Measurements from ENCODE around the gene INF2.

Gene INF2

DNA sequence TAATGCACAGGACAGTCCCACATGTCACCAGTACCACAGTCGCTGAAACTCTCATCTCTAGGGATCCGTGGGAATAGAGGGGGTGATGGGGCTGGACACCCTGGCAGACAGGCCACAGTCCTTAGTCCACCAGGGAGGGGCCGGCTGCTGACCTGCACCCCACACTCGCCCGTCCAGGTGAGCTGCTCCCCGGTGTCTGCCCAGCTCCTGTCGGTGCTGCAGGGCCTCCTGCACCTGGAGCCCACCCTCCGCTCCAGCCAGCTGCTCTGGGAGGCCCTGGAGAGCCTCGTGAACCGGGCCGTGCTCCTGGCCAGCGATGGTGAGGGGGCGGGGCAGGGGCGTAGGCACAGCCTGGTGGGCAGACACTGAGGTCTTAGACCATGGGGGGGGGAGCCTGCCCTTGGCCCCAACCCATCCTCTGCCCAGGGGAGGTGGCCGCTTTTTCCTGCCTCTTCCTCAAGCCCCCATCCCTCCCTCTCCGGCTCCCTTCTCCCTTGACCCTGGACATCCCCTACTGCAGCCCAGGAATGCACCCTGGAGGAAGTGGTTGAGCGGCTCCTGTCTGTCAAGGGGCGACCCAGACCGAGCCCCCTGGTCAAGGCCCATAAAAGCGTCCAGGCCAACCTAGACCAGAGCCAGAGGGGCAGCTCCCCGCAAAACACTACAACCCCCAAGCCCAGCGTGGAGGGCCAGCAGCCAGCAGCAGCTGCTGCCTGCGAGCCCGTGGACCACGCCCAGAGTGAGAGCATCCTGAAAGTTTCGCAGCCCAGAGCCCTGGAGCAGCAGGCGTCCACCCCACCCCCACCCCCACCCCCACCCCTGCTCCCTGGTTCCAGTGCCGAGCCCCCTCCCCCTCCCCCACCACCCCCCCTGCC, 17.6 kb downstream of the INF2 start:
- no peak for DNase-seq

DNA sequence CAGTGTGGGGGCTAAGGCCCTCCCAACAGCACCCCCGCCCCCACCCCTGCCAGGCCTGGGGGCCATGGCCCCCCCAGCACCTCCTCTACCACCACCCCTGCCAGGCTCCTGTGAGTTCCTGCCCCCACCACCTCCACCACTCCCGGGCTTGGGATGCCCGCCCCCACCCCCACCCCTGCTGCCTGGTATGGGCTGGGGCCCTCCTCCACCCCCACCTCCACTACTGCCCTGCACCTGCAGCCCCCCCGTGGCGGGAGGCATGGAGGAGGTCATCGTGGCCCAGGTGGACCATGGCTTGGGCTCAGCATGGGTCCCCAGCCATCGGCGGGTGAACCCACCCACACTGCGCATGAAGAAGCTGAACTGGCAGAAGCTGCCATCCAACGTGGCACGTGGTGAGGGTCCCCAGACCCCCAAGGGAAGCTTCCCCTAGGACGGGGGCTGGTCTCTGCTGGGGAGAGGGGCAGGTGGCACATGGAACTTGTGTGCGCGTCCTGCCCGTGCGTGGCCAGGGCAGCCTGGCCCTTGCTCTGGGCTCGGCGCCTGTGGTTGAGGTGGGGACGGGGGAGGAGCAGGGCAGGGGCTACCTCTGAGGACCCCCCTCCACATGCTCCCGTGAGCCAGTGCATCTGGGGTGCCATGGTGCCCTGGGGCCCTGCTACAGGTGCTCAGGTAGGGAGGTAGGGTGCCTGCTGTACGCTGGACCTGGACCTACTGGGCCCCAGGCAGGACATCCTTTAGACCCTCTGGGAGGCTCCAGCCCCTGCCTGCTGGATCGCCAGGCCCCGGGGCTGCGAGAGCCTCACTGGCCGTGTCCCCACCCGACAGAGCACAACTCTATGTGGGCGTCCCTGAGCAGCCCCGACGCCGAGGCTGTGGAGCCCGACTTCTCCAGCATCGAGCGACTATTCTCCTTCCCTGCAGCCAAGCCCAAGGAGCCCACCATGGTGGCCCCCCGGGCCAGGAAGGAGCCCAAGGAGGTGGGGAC, 18.5 kb downstream of the INF2 start:
- DNase-seq = no peak

DNA sequence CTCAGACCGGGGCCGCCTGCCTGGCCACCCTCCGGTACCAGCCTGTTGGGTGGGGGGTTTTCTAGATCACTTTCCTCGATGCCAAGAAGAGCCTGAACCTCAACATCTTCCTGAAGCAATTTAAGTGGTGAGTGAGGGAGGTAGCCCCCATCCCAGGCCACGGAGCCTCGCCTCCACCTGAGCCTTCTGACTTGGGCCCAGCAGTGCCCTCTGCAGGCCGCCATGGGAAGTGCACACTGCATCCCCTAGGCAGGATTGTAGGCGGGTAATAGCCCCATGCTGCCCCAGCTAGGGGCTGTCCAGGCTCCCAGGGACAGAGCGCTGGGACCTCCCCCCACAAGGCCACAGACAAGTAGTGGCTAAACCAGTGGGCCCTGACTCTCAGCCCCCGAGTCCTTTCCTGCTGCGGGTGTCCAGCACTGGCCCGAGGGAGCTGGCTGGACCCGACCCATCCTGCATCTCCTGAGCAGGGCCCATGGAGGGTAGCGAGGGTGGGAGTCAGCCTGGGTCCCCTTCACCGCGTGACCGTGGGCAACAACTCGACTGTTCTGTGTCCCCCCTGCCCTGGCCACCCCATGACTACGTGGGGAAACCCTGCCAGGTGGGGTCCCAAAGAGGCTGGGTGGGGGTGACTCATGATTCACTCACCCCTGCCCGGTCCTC, 19.3 kb downstream of the INF2 start:
- peak; percentile 77 for DNase-seq

DNA sequence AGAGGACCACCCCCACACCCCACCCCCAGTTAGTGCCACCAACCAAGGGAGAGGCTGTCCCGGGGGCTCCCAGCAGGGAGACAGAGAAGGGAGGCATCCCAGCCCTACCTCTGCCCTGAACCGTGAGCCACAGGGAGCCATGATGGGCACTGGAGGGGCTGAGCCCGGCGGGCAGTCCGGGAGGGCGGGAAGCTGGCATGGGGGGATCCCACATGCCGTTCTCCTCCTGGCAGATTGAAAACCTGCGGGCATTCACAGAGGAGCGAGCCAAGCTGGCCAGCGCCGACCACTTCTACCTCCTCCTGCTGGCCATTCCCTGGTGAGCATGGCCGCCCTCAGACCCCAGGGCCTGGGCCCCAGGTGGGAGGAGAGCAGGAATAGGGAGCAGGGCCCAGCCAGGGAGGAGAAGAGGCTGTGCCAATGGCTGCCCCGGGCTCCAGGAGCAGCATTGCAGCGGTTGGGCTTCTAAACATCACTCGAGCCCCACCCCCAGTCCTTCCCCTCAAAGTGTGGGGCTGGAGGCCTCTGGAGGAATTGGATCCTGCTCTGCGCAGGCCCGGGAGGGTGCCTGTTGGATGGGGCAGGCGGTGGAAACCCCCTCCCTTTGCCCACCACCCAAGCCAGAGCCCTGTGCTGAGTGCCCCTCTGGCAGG, 20.1 kb downstream of the INF2 start:
- DNase-seq = no peak

DNA sequence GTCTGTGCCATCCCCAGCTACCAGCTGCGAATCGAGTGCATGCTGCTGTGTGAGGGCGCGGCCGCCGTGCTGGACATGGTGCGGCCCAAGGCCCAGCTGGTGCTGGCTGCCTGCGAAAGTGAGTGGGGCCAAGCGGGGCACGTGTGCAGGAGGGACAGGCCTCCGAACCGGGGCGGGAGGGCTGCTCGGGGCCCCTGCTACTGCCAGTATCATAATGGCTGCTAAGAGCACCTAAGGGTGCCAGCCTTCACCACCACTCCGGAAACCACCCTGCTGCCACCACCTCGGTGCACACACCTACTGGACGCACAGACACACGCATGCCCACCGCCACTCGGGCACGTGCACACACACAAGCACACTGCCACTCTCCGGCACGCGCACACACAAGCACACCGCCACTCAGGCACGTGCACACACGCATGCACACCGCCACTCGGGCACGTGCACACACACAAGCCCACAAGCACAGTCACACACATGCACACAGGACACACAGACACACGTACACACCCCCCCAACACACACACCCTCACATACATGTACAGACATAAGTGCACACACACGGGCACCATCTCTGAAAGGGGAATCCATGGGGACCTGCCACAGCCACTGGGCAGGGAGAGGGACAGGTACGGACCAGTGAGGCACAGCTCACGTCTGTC, 20.8 kb downstream of the INF2 start:
- no peak for DNase-seq

DNA sequence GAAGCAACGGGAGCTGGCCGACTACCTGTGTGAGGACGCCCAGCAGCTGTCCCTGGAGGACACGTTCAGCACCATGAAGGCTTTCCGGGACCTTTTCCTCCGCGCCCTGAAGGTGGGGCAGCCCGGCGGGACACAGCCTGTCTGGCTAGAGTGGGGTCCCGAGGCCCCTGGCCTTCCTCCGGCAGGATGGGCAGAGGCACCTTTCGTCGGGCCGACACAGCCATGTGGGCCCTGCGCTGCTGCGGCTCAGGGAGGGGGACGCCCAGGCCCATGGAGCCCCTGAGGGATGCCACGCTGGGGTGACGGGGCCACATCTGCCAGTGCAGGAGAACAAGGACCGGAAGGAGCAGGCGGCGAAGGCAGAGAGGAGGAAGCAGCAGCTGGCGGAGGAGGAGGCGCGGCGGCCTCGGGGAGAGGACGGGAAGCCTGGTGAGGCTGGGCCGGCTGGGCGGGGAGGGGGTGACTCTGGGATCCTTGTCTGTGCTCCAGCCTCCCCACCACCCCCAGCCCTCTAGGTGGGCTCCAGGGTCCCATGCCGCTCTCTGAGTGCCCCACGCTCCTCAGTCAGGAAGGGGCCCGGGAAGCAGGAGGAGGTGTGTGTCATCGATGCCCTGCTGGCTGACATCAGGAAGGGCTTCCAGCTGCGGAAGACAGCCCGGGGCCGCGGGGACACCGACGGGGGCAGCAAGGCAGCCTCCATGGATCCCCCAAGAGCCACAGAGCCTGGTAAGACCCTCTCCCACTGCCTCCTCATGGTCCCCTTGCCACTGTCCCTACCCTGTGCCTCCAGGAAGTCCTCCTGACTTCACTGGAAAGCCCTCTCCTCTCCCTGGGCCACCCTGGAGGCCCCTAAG, 23.7 kb downstream of the INF2 start:
- no peak for DNase-seq

DNA sequence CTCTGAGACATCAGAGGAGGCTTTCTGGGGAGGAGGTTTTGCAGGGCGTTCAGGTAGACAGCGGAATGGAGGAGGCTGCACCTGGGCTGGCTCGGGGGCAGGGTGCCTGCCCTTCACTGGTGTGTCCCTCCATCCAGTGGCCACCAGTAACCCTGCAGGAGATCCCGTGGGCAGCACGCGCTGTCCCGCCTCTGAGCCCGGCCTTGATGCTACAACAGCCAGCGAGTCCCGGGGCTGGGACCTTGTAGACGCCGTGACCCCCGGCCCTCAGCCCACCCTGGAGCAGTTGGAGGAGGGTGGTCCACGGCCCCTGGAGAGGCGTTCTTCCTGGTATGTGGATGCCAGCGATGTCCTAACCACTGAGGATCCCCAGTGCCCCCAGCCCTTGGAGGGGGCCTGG, 24.6 kb downstream of the INF2 start:
- no peak for DNase-seq

DNA sequence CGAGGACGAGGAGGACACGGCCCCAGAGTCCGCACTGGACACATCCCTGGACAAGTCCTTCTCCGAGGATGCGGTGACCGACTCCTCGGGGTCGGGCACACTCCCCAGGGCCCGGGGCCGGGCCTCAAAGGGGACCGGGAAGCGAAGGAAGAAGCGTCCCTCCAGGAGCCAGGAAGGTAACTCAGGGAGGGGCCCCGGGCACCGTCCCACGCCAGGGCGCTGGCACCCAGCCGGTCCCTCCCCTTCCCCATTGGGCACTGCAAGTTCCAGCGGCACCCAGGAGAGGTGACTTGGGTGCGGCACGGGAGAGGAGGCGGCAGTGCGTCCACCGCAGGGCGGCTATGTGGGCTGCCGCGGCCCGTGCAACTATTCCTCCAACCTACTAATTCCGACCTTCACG, 25.3 kb downstream of the INF2 start:
- no peak for DNase-seq

DNA sequence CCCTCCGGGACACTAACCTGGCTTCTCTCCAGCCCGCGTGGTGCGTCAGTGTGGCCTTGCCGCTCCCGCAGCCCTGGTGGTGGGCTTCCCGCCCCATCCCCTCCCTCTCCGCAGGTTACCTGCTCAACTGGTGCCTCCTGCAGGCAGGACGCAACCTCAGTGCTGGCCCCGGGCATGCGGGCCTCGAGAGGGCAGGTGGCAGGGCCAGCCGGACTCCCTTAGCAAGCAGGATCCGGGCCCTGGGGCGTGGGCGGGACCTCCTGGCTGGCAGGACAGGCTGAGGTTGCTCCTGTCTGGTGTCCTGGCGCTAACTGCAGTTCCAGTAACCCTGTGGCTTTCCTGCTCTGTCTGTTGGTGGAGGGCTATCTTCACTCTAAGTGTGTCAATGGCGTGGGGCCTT, 26.0 kb downstream of the INF2 start:
- DNase-seq = no peak

DNA sequence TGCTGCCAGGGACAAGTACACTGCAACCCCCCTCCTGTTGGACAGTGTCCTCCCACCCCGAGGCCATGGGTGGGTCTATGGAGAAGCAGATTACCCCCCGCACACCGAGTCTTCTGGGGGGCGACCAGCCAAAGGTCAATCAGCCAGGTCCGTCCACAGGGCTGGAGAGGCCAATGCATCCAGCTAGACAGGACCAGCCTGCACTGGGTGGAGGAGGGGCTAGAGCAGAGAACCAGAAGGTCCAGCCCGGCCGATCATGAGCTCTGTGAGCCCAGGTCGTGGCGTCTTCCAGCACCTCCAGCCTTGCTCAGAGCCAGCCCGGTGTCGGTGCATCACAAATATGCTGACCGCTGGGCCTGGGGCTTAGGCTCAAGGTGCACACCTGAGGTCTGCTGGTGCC, 26.5 kb downstream of the INF2 start:
- DNase-seq = no peak

DNA sequence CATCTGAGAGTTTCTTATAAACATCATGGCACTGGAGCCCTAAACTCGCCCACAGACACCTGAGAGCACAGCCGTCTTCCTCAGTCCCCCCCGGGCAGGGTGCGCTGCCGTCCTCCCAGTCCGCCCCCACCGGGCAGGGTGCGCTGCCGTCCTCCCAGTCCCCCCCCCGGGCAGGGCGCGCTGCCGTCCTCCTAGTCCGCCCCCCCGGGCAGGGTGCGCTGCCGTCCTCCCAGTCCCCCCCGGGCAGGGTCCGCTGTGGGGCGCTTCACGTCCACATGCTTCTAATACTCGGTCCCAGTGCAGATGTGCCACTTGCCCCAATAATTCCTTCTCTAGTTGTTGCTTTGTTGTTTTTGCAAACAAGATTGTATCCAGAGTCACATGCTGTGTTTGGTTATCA, 27.7 kb downstream of the INF2 start:
- no peak for DNase-seq

DNA sequence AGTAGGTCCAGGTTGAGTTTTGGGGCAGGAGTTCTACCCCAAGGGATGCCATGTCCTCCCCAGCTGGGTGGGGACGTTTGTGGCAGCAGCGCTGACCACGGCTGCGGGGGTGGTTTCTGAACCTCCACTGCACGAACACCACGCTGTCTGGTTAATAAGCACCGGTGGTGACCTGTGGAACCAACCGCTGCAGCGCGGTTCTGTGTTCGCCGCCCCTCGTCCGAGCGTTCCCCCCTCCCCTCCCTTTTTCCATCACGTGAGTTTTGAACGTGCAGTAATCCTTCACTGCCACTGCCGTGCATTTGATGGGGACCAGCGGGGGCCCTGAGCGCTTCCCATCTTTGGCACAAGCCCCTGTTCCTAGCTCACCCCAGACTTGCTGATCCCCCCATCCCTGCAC, 28.2 kb downstream of the INF2 start:
- no peak for DNase-seq

DNA sequence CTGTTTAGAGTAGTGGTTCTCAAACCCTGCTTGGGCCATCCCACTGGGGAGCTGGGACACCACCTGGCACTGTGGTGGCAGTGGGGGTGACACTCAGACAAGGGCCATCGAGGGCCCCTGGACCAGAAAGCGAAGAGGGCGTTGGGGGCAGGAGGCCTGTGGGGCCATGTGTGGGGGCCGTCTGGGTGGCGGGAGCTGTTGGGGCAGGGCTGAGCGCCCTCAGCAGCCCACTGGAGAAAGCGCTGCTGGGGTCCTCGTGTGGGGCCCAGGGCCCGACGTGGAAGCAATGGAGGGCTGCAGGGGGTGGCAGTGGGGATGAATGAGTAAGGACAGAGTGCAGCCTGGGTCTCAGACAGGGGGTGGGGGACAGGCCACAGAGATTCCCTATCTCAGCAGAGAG, 28.7 kb downstream of the INF2 start:
- no peak for DNase-seq

DNA sequence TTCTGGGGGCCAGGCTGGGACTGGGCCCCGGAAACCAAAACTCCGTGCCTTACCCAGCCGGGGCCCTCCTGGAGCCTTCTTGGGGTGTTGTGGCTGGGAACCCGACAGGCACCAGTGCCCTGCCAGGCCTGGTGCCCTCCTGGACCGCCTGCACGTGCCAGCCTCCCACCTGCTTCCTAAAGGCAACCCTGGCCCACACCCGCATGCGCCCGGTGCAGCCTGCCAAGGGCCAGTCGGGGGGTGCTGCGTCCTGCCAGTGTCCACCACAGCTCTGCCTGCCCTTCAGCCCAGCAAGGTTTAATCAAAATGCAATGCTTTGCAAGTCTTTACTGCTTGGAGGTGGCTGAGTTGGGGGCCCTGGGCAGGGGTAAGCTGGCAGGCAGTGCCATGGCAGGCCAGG, 29.5 kb downstream of the INF2 start:
- no peak for DNase-seq

DNA sequence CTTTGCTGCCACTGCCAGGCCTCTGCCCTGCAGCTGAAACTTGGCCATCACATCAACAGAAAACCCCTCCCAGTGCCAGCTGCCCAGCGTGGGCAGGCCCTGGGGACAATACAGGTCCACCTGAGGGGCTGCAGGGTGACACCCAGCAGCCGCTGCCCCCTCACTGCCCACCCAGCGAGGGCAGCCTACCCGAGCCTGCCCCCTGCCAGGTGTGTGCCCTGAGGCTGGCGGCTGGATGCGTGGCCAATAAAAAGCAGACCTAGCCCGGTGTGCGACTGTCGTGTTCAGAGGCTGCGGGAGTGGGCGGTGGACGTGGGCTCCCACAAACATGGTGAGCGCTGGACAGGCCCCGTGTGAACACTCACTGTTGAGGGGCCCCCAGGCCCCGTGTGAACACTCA, 29.9 kb downstream of the INF2 start:
- DNase-seq = no peak

DNA sequence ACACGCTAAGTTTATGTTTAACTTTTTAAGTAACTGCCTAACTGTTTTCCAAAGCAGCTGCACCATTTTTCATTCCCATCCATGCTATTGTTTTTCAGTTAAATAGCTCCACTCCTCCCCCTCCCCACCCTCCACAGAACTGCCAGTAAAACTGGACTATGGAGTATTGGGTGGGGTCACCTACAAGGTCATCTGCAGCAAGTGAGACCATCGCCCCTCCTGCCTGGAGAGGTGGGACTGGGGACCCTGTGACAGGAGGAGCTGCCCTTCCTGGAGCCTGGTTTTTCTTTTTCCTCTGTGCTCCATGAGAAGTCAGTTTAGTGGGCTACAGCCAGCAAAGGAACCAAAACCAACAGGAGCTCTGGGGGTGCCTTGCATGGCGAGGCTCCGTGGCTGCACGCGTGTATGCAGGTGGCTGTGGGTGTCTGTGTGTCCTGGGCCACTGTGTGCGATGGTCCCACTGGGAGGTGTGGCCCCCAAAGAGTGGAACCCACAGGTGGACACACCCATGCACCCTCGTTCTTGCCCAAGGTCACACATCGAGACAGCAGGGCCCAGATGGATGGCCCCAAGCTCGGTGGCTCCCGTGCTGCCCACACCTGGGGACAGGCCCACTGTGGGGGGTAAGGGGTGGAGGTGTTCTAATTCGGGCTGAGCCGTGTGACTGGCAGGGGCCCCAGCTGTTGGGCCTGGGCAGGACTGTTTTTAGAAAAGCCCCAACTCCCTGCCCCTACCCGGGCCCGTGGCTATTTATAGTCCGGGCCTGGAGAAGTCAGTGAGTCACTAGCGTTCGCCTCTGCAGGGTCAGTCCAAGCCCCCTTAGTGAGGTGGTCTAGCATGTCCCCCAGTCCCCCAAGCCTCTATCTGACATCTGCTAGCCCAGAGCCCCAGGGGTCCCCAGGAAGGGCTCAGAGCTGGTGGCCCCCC, 32.4 kb downstream of the INF2 start:
- DNase-seq = no peak

DNA sequence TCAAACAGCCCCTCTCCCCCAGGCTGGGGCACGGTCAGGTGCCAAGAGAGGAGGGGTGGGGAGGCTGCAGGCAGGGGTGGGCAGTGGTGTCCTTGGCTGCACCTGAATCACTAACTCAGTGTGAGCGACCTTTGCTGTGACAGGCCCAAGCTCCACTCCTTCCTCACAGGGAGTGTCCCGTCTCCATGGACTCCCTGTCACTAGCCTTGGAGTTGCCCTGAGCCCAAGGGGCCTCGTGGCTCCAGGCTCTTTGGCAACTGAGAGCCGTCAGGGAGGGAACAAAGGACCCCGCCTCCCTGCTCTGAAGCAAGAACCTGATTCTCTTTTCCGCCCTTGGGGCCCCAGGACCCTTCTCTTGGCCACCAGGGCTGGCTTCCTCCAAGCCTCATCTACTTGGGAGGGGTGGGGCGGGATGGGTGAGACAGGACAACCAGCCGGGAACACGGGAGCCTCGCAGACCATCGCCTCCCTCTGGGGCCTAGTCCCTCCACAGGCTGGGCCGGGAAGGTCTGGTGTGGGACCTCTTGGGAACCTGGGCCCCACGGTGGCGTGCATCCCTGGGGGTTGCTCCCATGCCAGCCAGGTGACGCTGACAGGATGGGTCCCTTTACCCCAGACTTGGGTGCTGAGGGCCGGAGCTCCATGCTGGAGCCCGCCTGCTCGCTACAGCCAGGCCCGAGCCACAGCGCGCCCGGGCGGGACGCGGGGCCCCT, 33.7 kb downstream of the INF2 start:
- DNase-seq = no peak

DNA sequence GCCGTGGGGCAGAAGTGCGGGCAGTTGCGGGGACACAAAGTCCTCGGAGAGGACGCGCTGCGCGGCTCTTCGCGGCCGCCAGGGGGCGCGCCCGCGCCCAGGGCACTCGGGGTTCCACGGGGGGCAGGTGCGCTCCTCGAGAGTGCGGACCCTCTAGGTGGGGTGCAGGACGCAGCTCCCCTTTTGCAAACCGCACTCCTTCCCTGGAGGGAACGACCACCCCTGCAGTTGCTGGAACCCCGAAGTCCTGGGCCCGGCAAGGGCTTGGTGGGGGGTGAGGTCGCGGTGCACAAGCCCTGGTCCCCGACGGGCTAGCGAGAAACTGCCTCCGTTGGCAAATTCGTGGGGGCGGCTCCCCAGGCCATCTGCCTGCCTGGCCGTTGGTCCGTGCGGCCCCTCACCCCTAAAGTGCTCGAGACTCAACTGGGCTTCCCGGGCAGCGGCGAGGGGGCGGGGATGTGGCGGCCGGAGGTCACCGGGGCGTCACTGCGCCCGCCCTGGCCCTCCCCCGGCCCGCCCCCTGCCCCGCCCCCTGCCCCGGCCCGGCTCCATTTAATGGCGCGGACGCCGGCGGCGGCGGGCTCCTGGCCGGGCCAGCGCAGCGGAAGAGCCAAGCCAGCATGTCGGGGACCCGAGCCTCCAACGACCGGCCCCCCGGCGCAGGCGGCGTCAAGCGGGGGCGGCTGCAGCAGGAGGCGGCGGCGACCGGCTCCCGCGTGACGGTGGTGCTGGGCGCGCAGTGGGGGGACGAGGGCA, 34.4 kb downstream of the INF2 start, which contains the start of gene ADSS1:
ADSS1 (plus strand) TSS at position 579 of the 756 bp plus-strand sequence; CDS start at position 621, 42 bp downstream.
- peak; percentile 60 for DNase-seq

Measured in CD4-positive, alpha-beta T cell treated with Interleukin-12 subunit alpha and Interleukin-12 subunit beta, for 1 hour (primary cell).